Measurements from ENCODE around the gene WDHD1.
"Not testable (repeated sequence)": the region's sequence is repeated elsewhere in the genome, so short reads cannot be mapped to it uniquely, and the experiment has no call there.

Gene WDHD1

DNA sequence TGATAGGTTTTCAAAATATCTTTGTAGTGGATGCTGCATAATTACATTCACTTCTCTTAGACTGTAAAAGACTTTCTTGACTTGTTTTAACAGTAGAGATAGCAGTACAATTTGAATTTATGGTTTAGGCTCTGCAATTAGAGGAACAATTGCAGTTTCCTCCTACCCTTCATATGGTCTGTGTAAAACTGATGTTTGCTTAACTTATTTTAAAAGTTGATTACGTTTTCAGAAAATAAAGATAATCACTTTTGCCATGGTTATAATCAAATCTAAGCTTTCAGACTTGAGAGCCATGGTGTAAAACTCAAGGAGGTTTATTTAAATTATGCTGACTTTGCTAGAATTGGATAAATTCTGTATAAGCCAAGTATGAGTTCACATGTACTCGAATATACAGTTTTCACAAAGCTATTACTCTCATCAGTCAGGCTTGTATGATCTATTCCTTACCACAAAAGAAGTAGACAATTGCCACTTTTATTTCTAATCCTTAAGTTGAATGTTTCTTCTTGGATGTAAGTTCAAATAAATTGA is 22.1 kb upstream of the WDHD1 start:
- no peak for DNase-seq (ENCODE audit: low read depth)

DNA sequence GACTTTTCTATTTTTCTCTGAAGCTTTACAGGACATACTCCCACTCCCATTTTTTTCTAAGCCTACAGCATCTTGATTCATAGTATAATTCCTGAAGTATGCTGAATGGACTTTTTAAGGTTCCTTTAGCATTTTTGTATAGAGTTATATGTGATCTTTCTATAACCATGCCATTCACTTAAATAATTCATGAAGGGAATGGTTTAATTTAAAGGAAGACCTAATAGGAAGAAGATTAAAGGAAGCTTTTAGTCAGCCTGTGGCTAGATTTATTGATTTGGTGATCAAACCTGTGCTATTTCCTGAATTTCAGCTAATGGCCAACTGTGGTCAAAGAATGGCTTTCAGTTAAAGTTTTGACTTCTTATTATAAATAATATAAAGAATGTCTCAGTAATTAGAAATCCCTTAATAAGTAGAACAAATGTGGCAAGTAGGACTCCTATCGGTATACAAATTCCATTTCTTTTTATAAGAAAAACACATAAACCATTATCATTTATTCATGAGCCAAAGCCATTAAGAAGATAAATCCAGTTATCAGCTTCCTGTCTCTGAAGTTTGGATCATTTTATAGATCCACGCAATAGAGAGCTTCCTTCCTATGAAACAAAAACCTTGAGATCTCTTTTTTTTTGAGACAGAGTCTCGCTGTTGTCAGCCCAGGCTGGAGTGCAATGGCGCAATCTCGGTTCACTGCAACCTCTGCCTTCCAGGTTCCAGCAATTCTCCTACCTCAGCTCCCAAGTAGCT is 20.6 kb upstream of the WDHD1 start:
- no peak for DNase-seq (ENCODE audit: low read depth)

DNA sequence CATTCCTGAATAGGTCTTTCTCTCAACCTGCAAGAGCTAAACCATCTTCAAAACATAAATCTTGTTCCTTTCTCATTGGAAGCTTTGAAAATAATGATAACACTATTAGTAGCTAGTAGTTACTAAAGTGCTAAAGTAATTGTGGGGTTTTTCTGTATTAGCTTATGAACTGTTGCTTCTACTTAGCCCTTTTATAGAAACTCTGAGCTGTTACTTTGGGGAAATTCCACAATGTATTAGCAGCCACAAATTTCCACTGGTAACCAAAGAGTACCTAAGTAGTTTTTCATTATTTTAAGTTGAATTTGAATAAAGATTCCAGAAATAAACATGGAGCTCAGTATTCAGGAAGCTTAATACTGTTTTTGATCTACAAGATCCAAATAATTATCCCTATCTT is 18.2 kb upstream of the WDHD1 start:
- no peak for DNase-seq (ENCODE audit: low read depth)

DNA sequence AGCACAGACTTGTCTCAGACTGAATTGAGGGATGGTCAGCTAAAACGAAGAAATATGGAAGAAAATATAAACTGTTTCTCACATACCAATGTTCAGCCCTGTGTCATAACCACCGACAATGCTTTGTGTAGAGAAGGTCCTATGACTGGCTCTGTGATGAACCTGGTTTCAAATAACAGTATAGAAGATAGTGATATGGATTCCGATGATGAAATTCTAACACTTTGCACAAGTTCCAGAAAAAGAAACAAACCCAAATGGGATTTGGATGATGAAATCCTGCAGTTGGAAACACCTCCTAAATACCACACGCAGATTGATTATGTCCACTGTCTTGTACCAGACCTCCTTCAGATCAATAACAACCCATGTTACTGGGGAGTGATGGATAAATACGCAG is 16.6 kb upstream of the WDHD1 start:
- DNase-seq (ENCODE audit: low read depth): no peak

DNA sequence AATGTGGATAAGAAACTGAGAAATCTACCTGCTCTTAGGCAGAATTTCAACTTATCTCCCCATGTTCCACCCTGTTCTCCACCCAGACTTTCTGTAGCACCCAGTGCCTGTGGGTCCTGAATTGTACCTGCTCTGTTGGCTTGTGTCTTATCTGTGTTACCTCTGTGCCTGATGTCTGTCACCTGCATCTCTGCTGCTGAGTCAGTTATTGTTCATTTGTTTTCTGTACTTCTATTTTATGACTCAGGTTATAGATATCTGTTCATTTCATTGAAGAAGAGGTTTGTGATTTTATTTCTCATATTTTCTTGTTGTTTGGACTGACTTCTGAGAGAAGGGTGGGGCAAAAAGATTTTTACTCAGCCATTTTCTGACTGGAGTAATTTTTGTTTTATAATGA is 11.8 kb upstream of the WDHD1 start:
- no peak for DNase-seq (ENCODE audit: low read depth)

DNA sequence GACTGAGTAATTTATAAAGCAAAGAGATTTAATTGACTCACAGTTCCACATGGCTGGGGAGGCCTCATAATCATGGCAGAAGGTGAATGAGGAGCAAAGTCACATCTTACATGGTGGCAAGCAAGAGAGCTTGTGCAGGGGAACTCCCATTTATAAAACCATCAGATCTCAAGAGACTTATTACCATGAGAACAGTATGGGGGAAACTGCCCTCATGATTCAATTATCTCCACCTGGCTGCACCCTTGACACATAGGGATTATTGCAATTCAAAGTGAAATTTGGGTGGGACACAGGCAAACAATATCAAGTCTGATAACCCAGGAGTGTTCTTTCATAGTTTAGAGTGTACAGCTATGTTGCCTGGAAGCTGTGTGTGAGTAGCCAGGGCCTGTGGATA is 11.1 kb upstream of the WDHD1 start:
- DNase-seq (ENCODE audit: low read depth): not testable (repeated sequence)

DNA sequence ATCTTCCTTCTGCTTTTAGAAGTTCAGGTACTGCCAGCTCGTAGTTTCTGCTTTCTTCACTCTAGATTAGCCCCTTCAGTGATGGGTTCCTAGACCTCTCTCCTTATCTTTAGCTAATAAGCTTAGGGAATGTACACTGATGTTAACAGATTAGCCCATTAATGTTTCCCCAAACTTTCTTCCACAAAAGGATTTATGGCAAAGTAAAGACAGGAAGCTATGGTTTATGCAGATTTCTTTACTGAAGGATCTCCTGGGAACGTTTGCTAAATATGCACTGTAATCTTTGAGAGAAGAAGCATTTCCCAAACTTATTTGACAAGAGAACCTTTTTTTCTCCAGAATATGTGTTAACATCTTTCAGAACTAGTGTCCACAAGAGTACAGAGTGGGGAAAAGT is 4.3 kb upstream of the WDHD1 start:
- no peak for DNase-seq (ENCODE audit: low read depth)

DNA sequence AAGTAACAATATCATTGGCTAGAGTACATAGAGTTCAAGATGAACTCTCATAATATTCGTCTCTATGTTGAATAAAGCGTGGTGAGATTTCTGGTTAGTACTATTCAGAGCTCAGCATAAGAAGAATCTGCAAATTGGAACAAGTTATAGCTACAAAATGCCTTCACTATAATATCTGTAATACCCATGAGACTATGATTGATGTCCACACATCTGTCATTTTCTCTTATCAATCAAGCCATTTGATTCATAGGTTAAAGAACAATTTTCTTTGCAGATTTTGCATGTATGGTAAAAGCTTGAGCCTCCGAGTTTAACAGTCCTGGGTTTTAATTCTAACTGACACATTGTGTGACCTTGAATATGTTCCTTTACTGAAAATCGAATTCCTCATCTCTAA is 1.6 kb upstream of the WDHD1 start:
- no peak for DNase-seq (ENCODE audit: low read depth)

DNA sequence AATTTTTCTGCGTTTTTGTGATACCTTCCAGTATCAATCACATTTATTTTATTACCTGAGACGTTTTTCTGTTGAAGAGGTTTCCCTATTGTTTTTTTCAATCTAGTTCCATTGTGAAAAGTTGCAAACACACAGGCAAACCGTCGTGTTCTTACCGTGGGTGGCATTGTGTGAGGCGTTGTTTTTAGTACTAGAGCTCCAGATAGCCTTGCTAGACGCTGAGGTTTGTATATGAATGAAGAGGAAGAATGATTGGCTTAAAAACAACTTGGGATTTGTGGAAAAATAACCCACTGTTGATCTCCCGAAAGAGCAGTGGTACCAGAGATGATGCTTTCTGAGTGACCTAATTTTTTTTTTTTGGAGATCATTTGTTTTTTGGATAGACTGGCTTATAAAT is 1.2 kb upstream of the WDHD1 start:
- DNase-seq (ENCODE audit: low read depth): no peak

DNA sequence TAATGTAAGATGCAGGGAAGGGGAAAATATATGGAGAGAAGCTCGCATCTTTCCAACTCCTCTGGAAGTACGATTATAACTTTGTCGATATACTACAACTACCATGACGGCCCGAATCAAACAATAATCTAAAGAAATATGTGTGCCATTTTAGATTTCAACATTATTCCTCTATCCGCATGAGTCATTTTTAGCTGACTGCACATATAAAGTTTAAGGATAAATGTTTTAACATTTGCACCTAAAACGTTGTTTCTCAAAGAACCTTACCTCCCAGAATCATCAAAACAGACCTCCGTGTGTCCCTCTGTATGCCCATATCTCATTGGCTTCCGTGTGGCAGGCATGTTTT is 482 bp downstream of the WDHD1 start:
- no peak for DNase-seq (ENCODE audit: low read depth)

DNA sequence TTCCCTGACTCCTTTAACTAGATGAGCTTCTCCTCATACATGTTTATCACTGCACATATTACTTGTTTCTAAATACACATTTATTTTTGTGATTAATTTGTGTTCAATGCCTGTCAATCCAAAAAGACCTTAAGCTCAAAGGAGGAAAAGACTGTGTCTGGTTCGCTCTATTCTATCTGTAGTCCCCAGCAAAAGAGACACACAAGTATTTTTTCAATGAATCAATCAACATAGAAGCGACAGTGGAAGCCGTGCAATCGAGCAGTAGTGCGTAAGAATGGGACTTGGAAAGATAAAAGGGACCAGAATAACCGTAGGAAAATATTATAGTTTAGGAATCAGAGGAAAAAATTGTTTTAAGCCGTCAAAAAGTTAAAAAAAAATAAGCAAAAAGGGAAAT is 951 bp downstream of the WDHD1 start:
- DNase-seq (ENCODE audit: low read depth): no peak

DNA sequence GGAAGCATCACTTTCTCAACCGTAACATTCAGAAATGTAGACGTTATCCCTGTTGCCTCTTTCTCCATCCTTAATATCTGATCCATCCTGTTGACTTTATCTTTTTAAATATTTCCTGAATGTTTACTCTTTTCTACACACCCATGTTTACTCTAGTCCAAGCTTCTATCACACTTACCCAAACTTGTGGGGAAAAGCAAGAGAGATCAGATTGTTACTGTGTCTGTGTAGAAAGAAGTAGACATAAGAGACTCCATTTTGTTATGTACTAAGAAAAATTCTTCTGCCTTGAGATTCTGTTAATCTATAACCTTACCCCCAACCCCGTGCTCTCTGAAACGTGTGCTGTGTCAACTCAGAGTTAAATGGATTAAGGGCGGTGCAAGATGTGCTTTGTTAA is 2.5 kb downstream of the WDHD1 start:
- not testable (repeated sequence) for DNase-seq (ENCODE audit: low read depth)

DNA sequence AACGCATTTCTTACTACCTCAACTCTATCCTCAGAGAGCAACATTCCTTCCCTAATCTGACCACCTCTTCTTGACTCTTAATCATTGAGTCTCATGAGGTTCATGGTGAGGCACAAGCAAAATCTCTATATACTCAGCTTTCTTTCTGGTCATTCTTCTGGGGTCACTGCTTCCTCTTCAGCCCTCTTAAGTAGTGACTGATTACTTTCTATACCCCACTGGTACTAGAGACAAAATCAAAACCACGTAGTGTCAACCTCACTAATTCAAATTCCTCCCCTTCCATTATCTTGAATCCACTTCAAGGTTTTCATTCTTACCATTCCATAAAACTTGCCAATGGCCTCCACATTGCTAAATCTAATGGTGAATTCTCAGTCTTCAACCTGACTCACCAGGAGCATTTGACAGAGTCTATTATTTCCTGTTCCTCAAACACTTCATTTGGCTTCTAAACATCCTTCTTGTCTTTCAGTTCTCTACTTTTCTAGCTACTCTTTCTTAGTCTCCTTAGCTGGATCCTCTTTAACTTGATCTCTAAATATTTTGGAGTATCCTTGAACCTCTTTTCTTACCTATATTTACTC is 6.8 kb downstream of the WDHD1 start:
- DNase-seq (ENCODE audit: low read depth): no peak

DNA sequence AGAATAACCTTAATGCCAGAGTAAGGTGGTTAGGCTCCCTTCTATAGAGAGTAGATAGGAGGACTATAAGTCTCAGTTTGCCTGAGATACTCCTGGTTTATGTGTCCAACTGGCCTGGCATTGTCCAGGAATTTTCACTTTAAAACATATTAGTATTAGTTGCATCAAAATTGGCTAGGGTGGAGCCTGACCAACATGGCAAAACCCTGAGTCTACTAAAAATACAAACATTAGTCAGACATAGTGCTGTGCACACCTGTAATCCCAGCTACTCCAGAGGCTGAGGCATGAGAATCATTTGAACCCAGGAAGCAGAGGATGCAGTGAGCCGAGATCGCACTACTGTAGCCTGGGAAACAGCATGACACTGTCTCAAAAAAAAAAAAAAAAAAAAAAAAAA is 11.9 kb downstream of the WDHD1 start:
- no peak for DNase-seq (ENCODE audit: low read depth)

DNA sequence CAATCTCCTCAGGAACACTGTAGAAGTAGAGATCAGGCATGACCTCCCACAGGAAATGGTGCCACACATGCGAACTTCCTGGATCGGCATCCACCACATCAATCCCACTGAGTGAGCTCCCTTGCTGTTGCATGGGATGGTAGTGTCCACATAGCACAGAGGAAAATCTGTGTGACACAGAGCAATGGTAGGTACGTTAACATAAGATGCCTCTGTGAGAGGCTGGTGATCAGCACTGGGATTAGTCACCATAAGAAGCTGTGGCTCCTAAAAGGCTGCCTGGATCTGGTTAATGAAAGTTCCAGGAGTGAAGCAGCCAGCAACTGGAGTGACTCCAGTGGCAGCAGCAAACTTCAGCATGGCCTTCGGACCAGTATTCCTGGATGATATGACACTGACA is 21.8 kb downstream of the WDHD1 start:
- peak; percentile 32 for DNase-seq (ENCODE audit: low read depth)

DNA sequence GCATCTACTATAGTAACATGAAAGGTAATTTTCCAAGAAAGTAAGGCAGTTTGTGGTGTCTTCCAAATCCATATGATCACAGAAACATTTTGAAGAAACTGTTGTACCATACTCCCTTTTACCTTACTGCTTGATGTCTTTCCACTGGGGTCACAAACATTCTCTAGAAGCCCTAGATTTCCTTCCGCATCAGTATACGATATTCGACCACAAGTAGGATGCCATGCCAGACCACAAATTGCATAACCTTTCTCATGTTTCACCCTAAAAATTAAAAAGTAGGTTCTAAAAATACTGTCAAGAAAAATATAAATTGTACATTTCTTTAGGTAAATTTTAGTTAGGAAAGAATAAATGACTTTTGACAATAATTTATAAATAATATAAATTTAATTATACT is 26.5 kb downstream of the WDHD1 start:
- peak; percentile 41 for DNase-seq (ENCODE audit: low read depth)

DNA sequence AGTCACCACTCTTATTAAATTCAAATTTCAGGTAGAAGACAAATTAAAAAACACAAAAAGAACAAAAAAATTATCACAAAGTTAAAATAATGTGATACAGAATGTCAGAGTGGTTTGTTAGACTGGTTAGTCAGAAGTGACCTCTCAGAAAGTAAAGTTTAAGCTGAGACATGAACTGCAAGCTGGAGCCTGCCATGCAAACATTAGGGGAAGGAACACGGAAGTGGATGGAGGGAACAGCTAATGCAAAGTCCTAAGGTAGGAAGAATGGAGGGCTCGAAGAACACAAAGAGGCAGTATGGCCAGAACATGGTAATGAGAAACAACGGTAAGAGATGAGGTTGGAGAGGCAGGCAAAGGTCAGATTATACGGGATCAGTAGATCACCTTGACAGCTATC is 41.7 kb downstream of the WDHD1 start:
- no peak for DNase-seq (ENCODE audit: low read depth)

DNA sequence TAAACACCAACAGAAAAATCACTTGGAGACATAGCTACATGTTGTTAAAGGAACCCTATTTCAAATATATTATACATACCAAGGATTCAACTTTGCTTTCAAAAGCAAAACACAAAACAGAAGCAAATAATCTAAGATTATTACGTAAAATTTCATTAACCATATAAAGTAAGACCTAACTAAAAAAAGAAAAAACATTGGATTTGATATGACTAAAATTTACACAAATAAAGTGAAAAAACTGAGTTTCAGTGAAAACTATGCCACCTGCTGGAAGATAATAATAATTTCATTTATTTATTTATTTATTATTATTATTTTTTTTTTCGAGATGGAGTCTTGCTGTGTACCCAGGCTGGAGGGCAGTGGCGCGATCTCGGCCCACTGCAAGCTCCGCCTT is 45.2 kb downstream of the WDHD1 start:
- DNase-seq (ENCODE audit: low read depth): no peak

DNA sequence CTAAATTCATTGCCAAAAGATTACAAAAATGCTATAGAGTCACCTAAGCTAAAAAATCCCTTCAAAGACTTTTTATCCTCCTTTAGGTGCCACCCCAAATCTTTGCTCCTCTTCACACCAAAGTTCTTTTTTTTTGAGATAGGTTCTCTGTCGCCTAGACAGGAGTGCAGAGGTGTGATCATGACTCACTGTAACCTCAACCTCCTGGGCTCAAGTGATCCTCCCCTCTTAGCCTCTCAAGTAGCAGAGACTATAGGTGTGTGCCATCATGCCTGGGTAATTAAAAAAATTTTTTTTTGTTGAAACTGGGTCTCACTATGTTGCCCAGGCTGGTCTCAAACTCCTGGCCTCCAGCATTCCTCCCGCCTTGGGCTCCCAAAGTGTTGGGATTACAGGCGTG is 47.9 kb downstream of the WDHD1 start:
- DNase-seq (ENCODE audit: low read depth): no peak

DNA sequence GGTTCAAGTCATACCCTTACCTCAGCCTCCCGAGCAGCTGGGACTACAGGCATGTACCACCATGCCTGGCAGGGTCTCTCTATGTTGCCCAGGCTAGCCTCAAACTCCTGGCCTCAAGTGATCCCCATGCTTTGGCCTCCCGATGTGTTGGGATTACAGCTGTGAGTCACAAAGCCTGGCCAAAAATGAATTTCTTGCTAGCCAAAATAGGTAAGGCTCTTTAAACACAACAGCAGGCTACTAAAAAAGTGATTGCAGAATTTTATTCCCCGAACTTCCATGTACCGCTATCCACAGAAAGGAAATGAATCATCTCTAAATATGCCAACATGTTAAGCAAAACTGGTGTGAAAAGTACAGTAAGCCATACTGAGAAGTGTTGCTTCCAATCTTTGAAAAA is 50.6 kb downstream of the WDHD1 start:
- DNase-seq (ENCODE audit: low read depth): peak; percentile 80

DNA sequence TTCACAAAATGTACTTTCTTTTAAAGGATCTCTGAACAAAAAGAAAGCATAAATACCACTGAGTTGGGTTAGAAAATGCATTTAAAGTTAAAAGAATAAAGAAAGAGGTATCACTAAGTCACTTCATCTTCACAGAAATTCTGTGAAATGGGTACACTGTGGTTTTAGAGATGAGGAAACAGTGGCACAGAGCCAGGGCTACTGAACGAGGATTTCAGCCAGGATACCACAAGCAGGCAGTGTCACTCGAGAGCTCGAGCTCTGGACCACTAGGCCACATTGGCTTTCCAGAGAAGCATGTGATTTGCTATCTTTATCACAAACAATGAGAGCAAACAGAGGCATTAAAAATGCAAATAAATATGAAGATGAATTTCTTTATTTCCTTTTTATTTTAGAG is 51.0 kb downstream of the WDHD1 start:
- DNase-seq (ENCODE audit: low read depth): no peak

DNA sequence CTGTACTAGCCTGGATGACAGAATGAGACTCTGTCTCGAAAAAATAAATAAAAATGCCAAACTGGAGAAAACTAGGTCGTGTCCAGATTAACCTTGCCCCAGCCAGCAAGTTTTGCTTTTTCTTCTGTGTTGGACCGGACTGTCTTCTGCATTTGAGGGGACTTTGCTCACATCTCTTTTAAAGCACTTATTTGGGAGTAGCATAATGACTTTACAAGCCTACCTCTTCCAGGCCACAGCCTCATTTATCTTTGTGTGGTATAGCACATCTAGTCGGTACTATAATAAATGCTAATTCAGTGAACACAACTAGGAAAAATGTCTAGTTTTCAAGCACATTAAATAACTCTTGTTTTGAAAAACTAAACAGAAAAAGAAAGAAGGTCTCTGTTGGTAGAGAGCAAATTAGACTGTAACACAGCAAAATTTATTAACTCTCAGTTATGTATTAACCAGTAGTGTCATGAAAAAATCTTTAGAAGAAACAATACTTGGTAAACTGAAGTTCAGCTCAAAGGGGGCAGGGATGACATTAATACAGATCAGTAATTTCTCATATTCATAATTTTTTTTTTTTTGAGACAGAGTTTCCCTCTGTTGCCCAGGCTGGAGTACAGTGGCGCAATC is 52.0 kb downstream of the WDHD1 start:
- DNase-seq (ENCODE audit: low read depth): no peak

DNA sequence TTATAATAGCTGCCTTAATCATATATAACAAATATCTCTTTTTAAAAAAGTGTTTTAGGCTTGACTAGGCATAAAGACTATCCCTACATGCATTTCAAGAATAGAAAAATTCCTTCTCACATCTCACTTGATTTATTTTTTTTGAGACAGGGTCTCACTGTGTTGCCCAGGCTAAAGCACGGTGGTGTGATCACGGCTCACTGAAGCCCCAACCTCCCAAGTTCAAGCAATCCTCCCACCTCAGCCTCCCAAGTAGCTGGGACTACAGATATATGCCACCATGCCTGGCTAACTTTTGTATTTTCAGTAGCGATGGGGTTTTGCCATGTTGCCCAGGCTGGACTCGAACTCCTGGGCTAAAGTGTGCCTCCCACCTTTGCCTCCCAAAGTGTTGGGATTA is 59.4 kb downstream of the WDHD1 start:
- DNase-seq (ENCODE audit: low read depth): no peak

DNA sequence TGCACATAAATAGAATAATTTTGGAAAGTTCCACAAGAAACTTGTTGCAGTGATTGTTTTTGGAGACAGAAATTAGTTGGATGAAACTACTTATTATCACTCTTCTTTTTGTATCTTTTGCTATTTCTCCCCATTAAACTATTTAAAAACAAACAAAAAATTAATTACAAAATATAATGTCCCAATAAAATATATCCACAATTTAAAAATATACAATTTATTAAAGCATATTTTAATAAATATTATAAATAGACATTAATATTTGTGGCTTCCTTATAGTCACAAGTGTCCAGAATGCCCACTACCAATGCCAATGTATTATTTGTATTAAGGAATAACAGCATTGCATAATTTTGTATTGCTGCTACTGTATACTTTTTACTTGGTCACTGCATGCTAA is 71.8 kb downstream of the WDHD1 start:
- no peak for DNase-seq (ENCODE audit: low read depth)
